ENCODE data around the gene GDPD3. TPM values are rescaled to one million over a fixed set of nuclear protein-coding genes. Genes with fewer than 3 reads are reported as not detected.
A peak's percentile ranks its signal among the peaks of the same experiment; 100 is the strongest.

GDPD3 gene
- total and polyA plus RNA-seq, 9 of the 15 experiments (the other 6 are each of a cell fraction or from before 2014, with no cell fraction given): 0.47 to 3.9 (median 1.1) TPM

GRCh38 chr16:30068333-30068732, 45.0 kb downstream of the GDPD3 start:
- Histone ChIP-seq H3K9me1 (ENCODE audit: control insufficient read depth, insufficient read depth, low read length) (peaks cover 17% of the 10 kb centered on the region), H3K27ac (ENCODE audit: extremely low read depth, low read depth, low read length) (peak overlapping the region; percentile 55; the same call in 2 of the 3 replicates), H3K79me2 (ENCODE audit: control insufficient read depth, insufficient read depth, low read length) (peaks cover 74% of the 10 kb centered on the region), H3K9ac (ENCODE audit: insufficient read depth in 1 of 2, low read depth in 2 of 2, low read length in 2 of 2) (peak overlapping the region; percentile 86 to 93; a peak in 3 of 4 replicates), H3K36me3 (ENCODE audit: control insufficient read depth, insufficient read depth, low read length) (peaks cover 64% of the 10 kb centered on the region), H3K4me3 (peak overlapping the region; percentile 32), H3K4me1 (replicated peaks in 1 of 2; ENCODE audit: control insufficient read depth in 2 of 2, insufficient read depth in 2 of 2, low read length in 2 of 2) (peaks cover 41 to 57% of the 10 kb centered on the region in 2 experiments), H2AFZ (ENCODE audit: low read depth, low read length) (no peak overlapping the region), H3K27me3 (ENCODE audit: control insufficient read depth in 2 of 2, insufficient read depth in 2 of 2, low read length in 2 of 2) (no peaks in the 10 kb centered on the region), H3K9me3 (replicated peaks; ENCODE audit: control insufficient read depth, insufficient read depth, low read depth, low read length) (no peaks in the 10 kb centered on the region), H3K4me2 (ENCODE audit: insufficient read depth, low read length) (peak overlapping the region; percentile 79), H4K20me1 (replicated peaks; ENCODE audit: control insufficient read depth, insufficient read depth, low read length) (peaks cover 51% of the 10 kb centered on the region)
- WGBS (ENCODE audit: insufficient coverage, low coverage, missing lambda C conversion rate): 91% methylated on average over 8 of the region's 9 CpGs
- intact Hi-C loops (cut with micrococcal nuclease) (loop anchor here (10.0 kb wide), 2 partner anchors 306 to 586 kb away; partner anchors contain the start of genes FBRS, MYL11, PRR14 and TBC1D10B), in situ Hi-C loops (cut with MboI) (no loop called here)
- DNase-seq (ENCODE audit: extremely low read depth in 1 of 4, low spot score in 3 of 4) (no peak), FAIRE-seq (no peak), ATAC-seq (no peak)
- BruUV-seq (replicated peaks): no TSS peak
- ChIA-PET POLR2A (interaction anchor here (0.8 to 1.2 kb wide), 2 partner anchors 8 to 25 kb away, joined by 3 to 4 read pairs; no protein-coding TSS in a partner anchor), CTCF (ENCODE audit: low intra/inter-chr PET ratio) (no interaction called here)
- TF ChIP-seq ZBTB34 (CRISPR knock-in tag; IDR thresholded peaks at IDR 0.05) (no peak), TFAM (CRISPR knock-in tag; conservative IDR thresholded peaks at IDR 0.05) (no peak), DACH1 (IDR thresholded peaks at IDR 0.05; ENCODE audit: partially characterized antibody) (no peak), CHD1 (IDR thresholded peaks at IDR 0.05; ENCODE audit: low read length) (peak; percentile 44), ZNF23 (CRISPR knock-in tag; IDR thresholded peaks at IDR 0.05) (no peak)

Measured in K562 (cell line).